HG02763 (cell line): ENCODE data around the gene MAGI2.

ENCODE experiments used
- ATAC-seq: cut with Tn5 transposase; IDR thresholded peaks from one replicate; pipeline ENCODE4 v1.9.1; 2021; ENCODE audit warnings: mild to moderate bottlenecking, moderate library complexity; ENCODE audit not compliant: unreplicated experiment

Gene MAGI2

DNA sequence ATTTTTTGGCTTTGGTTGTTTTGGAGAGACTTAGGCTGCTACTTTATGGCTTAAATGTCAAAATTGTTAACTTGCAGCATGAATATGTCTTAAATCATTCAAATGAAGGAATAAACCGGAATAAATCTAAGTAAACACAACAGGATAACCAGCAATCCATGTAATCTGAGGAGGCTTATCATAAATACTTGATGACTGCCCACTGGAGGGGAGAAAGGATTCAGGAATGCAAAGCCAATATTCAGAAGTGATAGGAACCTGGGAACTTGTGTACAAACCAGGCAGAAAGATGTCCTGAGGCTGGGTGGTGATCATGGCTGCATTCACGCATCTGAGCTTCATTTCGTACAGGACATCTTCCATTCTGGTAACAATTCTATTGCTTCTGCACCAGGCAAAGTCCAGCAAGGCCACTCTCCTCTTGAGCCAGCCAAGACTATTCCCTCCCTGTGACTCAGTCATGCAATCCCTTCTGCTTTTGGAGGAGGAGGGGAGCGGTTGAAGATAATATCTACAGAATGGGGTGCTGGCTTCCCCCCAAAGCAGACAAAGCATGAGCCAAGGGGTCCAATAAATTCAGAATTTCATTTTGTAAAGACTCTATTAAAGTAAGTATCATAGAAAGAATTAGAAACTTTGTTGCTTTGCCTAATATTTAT lies 1280.4 kb downstream of the MAGI2 start:
- no peak for ATAC-seq

DNA sequence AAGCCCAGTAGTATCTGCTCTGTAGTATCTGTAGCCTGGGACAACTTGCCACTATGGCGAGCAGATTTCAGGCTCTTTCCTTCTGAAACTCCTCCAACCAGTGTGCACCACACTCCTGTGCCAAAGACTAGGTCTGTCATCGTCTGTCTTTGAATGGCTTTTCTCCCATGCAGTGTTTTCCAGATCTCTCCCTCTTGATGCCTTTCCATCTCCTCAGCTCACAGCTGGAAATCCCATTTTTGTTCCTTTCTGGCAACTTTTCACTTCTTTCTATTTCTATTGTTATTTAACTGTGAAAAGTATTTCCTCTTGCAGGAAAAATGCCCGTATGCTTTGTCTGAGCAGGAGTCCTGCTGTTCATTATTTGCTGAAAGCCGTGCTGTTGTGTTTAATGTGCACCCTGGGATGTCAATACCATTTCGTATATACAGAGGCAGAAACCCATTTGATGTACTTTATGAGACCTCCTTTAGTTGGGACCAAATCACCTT lies 1281.2 kb downstream of the MAGI2 start:
- ATAC-seq = no peak

DNA sequence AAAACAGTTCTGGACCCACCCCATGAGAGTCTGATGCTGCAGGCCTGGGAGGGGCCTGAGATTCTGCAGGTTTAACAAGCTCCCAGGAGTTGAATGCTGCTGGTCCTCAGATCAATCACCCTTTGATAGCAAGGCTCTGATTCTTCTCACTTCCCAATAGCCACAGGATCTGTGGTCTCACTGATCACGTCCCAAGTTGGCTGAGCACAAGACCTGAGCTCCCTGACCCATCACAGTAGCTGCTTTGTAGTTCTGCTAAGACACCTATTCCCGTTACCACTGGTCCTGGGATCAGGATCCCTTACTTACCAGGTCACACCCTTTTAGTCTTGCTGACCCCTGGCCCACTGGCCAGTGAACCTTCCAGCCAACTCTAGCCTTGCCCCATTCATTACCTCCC lies 1282.1 kb downstream of the MAGI2 start:
- ATAC-seq = no peak

DNA sequence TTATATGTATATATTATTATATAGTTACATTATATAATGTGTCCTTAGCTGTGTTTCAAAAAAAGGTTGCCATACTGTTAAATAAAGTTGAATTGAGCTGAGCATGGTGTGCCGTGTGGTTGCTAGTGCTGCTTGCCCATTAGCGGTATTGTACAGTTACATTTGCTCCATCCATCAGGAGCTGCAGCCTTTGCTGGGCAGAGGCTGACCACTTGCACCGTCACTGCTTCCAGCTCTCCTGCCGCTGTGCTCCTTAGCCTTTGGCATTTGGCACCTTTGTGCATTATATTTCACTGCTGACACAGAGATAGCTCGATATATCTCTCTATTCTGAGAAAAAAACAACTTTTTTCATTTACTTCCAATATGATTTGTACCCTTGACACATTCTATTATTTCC lies 1282.7 kb downstream of the MAGI2 start:
- ATAC-seq = no peak

DNA sequence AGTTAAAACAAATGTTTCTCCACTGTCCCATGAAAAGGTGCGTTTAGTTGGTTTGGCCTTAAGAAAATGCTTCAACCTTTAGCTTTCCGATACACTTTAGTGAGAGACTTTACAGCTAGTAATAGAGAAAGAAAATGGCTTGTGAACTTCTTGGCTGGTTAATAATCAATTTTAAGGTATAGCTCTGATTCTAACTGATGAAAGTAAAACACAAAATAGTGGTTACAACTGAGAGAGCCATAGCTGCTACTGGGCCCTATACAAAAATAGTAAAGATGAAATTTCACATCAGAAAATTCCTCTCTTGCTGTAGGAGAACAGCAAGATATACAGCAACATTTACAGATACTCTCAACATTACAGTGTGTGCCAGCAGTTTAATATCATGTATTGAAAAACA lies 1283.5 kb downstream of the MAGI2 start:
- no peak for ATAC-seq

DNA sequence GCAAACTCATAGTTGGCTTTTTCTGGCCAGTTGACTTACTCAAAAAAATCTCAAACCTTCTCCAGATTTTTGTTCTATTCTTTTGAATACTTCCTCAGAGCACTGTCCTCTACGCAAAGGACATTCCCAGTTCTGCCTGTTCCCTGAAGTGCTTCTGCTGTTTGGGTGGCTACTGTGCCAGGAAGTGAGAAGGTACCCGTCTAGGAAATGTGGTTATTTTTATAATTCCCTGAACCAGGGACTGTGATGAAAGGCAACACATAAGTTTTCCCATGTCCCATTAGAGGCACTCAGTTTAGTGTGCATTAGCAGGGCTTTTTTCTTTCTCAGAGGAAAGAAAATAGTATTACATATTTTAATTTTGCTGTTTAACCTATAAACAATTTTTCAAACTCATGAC lies 1284.6 kb downstream of the MAGI2 start:
- no peak for ATAC-seq

DNA sequence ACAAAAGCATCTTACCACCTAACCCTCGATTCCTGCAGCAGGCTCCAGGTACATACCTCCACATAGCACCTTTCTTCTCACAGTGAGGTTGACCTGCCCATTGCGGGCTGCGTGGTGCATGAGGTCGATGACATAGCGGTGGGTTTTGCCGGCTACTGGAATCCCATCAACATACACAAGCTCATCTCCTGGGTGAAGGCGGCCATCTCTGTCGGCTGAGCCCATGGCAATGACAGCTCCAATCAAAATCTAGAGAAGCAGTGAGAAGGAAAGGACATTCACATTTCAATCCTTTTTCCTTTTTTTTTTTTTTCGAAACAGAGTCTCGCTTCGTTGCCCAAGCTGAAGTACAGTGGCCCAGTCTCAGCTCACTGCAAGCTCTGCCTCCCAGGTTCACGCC lies 1285.6 kb downstream of the MAGI2 start:
- no peak for ATAC-seq

DNA sequence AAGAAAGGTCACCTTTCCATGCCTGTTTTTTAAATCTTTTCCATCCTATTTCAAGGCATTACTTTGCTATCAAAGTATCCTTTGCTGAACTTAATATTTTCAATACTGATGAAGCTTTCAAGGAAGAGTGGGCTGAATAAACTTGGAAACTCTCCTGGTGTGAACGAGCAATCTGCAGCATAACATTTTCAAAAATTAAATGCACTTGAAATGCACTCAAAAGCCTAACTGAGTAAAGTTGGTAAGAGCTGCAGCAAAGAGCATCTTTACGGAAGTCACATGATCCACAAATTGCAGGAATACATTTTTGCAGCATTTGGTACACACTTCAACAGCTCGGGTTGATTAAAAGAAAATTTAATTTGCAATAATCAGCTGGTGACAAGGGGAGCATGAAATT lies 1287.6 kb downstream of the MAGI2 start:
- no peak for ATAC-seq

DNA sequence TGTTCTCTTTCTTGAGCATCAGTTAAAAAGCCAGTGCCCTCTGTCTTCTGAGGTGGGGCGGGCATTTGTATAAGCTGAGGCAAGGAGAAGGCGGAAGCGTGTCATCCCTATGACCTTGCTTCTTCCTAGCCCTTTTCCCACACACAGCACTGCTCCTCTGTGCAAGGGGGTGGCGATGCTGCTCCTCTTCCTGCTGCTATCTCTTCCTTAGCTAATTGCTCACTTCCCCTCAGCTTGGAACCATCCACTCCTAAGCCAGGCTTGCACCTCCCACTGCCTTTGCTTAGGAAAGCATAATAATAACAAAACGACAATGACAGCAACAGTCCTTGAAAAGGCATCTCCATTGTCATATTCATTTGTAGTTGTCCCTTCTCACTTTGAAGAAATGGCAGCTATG lies 1288.0 kb downstream of the MAGI2 start:
- no peak for ATAC-seq

DNA sequence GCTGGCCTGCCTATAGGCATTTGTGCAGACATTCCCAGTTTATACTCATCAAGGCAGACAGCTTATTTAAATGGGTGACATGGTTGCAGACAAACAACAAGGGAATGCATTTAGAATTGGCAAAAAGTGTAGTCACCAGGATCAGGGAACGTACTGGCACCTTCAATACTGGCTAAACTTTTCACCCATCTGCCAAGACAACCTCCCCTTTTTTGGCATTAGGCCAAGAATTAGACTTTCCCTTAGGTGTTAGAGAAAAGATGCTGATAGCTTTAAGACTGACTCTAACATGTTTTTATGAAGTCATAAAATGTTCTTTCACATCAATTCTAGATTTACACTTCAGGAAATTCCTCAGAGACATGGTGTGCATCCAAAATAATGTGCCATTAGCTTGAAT lies 1289.0 kb downstream of the MAGI2 start:
- no peak for ATAC-seq

DNA sequence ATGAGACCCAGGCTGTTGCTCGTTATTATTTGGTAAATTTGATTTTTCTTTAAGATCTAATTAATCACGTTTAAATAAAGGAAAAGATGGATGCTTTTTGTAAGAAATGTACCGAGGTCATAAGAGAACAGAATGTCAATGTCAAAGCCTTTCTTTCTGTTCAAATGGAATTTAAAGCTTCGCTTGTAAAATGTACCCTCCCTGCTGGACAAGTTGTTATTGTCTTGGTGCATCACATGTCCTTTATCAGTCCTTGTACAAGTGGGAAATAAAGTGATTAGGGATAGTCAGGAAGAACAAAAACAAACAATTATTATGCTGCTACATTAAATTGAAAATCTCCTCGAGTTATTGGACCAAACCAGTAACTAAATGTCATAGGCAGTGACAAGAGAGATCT lies 1291.7 kb downstream of the MAGI2 start:
- no peak for ATAC-seq

DNA sequence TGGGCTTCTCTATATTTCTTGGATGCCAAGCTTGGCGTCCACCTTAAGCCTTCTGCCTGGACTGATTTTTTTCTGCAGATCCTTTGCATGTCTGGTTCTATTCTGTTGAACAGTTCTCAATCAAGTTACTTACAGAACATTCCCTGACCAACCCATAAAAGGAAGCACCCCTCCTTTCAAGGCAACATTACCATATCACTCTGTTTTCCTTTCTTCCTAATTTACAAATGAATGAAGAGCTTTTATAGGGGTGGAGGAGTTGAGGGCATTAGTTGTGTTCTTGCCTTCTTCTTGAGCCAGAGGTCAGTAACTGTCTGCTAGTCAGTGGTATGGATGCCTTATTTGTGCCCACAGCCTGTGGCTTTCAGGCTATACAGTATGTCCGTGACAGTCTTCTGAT lies 1293.9 kb downstream of the MAGI2 start:
- ATAC-seq = no peak

DNA sequence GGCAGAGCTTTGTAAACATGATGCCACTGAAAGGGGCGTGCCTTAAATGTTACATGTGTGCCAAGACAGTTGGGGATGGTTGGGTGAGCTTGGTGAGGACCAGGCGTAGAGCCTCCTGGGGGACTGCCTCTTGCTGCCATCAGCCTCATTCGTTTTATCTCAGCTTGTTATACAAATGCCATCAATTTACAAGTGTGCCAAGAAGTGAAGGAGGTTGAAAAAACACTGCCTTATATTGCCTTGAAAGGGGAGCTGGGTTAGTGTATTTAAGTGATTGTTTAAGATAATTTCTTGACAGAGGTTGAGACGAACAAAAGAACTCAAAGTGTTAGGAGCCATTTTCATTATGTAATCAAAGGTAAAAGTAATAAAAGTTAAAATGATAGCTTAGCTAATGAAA lies 1300.2 kb downstream of the MAGI2 start:
- no peak for ATAC-seq

DNA sequence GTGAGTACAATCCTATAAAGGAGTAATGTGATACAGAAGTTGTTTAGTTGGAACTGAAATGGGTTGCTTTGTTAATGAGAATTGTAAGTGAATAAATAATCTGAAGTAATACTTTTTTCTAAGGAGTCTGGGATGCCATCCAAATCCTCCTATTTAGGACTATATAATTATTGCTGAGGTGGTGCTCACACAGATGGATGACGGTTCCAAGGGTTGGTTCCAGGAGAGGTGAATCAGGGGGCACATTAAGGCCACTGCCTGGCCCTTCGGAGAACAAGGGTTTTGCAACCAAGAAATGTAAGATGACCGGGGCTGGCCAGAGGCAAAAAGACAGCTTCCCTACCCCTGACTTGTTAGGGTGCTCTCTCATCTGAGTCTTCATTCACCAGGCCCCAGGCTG lies 1302.2 kb downstream of the MAGI2 start:
- ATAC-seq = no peak

DNA sequence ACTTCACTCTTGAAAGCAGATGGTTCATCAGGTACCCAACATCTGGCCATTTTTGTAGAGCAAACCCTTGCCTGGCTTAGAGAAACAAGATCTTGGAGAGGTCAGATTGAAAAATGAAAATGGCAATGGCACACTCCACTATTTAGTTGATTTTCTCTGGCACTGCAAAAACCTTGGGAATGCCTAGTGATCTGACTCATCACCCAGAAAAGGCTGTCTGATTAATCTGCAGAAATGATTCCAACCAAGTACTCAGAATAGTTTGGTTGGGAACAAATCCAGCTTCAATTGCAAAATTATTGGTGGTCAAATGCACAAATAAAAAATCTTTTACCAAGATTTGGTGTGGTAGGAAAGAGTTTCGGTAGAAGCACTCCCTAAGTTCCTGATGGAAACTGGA lies 1303.7 kb downstream of the MAGI2 start:
- ATAC-seq = no peak

DNA sequence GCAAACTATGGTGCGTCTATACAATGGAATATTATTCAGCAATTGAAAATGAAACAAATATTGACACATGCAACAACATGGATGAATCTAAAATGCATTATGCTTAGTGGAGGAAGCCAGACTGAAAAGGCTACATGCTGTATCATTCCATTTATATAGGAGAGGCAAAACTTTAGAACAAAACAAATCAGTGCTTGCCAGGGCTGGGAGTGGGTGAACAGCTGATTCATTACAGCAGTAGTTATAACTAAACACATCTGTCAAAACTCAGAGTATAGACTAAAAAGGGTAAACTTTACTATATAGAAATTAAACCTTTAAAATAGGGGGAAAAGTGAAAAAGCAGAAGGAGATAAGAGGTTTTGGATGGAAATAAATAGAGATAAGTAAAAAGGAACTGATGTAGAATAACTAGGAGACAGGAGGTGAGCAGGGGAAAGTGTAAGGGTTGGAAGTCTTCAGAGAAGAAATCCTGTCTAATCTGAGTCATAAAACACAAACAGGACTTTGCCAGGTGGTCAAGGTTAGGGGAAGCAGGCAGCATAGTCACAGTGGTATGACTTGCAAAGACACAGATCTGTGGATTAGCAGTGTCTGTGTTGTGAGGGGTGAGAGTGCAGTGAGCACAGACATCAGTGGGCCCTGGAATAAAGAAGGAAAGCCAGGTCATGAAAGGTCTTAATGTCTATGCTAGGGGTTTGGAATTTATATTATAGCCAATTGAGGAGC lies 1305.1 kb downstream of the MAGI2 start:
- no peak for ATAC-seq

DNA sequence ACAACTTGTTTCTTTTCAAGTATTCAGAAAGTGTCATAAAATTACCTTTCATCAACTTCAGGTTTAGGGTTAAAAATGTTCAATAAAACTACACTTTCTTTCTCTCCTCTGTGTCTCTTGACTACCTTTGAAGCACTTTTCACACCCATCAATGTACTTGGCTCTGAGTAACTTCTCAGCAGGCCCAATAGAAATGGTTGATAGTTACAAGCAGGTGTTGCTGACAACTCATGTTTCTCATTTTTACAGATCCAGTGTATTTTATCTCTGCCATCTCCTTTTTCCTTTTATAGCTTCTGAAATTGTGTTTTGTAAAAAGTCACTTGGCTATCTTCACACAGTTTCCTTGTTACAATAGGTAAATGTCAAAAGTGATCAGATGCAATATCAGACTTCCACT lies 1306.9 kb downstream of the MAGI2 start:
- ATAC-seq = no peak

DNA sequence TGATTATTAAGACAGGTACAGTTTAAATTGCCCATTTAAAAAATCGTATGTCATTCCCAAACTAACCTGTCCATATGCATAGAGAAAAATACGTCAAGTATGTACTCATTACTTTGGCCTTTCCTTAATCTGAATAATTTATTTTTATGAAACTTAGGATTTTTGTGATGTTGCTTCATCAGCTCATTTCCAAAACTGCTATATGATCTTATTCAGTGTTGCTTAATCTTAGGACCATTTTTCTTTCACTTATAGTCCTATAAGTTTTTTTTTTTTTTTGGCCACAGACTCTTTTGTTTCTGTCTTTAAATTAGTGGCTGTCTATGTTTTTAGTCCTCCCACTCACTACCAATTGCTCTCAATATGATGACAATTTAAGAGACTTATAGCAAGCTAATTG lies 1309.8 kb downstream of the MAGI2 start:
- ATAC-seq = no peak

DNA sequence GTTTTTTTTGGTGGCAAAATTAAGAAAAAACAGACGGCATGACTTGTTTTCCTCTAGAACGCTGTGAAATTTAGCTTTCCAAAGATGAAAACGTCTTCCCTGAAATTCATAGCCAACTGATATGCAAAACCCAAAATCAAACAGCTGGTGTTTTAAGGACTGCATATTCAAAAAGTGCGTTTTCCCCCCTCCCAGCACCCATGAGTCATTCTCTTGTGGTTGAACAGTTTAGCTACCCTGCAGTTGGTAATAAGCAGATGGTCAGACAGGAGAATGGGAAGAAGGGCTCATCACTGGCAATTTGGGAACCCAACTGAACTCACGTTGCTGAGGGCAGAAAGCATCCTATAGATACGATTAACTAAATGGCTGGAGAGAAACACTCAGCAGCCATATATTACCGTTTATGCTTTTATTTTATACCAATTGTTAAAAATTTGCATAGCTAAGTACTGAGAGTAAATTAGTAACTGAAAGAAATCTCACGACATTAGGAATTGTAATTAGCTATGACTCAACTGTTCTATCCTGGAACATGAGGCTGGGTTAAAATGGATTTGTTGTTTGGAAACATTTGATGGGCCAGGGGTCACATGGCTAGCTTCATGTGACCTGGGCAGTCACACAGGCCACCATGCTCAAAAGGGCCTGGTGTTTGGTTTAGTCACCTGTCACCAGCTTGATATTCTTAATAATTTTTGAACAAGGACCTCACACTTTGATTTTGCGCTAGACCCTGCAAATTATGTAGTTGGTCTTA lies 1311.8 kb downstream of the MAGI2 start:
- no peak for ATAC-seq

DNA sequence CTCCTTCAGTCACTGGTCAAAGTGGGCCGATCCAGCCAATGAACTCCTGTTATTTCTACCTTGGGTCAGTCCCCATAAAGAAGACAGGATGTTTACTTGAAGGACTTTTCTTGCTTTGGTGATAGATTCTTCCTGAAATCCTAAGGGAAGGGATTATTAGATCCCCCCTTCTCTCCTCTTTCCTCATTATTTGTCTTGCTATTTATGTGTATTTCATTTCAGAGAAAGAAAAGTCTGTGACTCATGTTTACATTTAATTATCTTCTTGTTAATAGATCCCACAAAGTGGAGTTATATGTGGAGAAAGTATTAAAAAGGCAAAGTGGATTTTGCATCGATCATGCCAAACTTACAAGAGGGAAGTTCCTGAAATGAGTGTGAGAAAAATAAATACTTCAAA lies 1313.4 kb downstream of the MAGI2 start:
- no peak for ATAC-seq

DNA sequence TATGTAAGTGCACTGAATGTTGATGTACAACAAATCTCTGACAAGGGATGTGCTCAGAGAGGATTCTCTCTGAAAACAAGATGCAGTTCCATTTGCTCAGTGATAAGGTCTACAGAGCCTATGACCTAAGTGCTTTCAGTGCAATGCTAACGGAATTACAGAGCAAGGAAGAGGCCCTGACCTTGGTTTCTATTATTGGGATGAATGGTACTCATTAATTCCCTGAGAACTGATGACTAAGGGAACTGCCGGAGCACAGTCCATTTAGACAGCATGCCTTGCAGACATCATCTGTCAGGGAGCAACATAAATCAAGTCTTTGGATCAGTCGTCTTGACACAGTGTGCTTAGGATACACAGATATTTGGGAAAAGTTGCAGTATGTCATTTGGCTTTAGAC lies 1314.1 kb downstream of the MAGI2 start:
- ATAC-seq = no peak

DNA sequence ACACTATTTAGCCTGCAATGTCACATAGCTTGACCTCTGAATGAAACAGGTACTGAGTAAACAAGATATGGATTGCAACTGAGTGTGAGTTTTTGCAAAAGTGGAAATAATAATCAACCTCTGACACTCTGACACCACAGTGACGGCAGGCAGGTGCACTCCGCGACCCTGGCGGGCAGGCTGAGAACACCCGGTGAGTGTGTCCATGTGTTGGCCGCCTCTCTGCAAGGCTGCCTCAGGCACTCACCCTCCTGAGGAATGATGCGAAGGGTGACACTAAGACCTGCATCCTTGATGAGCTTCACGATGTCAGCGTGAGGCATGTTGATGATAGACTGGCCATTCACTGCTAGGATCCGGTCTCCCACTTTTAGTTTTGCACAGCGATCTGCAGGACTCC lies 1318.7 kb downstream of the MAGI2 start:
- no peak for ATAC-seq
